Measurements from ENCODE around the gene INO80E. TPM values are rescaled to one million over a fixed set of nuclear protein-coding genes. Genes with fewer than 3 reads are reported as not detected.

INO80E gene
- total RNA-seq, 1 donor from 2014 or later = 22.6 TPM

DNA sequence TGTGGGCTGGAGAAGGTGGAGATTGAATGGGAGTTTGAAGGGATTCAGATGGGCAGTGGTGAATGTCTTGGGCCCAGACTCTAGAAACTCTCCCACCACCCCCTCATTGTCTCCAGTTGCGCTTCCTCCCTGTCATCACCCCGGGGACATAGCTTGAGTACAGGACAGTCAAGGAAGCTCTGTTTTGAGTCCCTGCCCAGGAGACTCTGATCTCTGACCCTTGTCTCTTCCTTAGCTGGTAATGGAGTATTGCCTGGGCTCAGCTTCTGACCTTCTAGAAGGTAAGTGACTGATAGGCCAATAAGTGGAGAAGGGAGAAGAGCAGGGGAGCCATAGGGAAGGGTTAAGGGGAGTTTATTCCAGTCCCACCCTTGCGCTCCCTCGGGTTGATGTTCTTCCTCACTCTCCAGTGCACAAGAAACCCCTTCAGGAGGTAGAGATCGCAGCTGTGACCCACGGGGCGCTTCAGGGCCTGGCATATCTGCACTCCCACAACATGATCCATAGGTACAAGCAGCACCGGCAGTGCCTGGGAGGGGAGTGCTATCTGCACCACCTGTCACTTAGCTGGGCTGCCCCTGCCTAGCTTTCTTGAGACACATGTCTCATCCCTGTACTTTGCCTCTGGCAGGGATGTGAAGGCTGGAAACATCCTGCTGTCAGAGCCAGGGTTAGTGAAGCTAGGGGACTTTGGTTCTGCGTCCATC is 17.3 kb upstream of the INO80E start:
- Histone ChIP-seq H3K27me3 (ENCODE audit: control insufficient read depth, insufficient read depth, low read length) (no peaks in the 10 kb centered on the region), H3K36me3 (ENCODE audit: control insufficient read depth, insufficient read depth, low read length) (peaks cover 35% of the 10 kb centered on the region), H3K4me3 (ENCODE audit: low read depth, low read length) (no peak overlapping the region)
- TF ChIP-seq, protein P1, sequence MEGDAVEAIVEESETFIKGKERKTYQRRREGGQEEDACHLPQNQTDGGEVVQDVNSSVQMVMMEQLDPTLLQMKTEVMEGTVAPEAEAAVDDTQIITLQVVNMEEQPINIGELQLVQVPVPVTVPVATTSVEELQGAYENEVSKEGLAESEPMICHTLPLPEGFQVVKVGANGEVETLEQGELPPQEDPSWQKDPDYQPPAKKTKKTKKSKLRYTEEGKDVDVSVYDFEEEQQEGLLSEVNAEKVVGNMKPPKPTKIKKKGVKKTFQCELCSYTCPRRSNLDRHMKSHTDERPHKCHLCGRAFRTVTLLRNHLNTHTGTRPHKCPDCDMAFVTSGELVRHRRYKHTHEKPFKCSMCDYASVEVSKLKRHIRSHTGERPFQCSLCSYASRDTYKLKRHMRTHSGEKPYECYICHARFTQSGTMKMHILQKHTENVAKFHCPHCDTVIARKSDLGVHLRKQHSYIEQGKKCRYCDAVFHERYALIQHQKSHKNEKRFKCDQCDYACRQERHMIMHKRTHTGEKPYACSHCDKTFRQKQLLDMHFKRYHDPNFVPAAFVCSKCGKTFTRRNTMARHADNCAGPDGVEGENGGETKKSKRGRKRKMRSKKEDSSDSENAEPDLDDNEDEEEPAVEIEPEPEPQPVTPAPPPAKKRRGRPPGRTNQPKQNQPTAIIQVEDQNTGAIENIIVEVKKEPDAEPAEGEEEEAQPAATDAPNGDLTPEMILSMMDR (IDR thresholded peaks at IDR 0.05; ENCODE audit: insufficient read depth, low read length, severe bottlenecking) = no peak
- FAIRE-seq = no peak
- no peak for DNase-seq (ENCODE audit: low read depth)

DNA sequence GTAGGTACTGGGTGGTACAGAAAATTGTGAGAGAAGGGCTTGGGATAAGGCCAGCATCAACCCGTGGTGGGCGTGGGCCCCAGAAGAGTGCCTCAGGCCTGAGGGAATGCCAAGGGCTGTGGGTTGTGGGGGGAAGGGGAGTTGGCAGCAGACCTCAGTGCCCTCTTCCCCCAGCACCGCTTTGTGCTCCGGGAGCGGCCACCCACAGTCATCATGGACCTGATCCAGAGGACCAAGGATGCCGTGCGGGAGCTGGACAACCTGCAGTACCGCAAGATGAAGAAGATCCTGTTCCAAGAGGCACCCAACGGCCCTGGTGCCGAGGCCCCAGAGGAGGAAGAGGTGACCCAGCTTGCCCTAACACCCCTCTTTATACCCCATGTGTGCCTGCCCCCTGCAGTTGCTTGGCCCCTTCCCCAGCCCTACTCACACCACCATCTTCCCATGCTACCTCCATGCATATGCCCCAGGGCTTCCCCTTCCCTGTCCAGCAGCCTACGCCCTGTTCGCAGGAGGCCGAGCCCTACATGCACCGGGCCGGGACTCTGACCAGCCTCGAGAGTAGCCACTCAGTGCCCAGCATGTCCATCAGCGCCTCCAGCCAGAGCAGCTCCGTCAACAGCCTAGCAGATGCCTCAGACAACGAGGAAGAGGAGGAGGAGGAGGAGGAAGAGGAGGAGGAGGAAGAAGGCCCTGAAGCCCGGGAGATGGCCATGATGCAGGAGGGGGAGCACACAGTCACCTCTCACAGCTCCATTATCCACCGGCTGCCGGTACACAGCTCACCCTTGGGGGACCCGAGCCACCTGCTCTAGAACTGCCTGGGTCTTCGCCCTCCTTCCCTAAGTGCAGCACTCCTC is 13.3 kb upstream of the INO80E start:
- TF ChIP-seq, protein P1 (IDR thresholded peaks at IDR 0.05; ENCODE audit: insufficient read depth, low read length, severe bottlenecking) = no peak
- no peaks in the 10 kb centered on the region for H3K27me3 ChIP-seq (ENCODE audit: control insufficient read depth, insufficient read depth, low read length)
- H3K36me3 ChIP-seq (ENCODE audit: control insufficient read depth, insufficient read depth, low read length) = peaks cover 58% of the 10 kb centered on the region
- DNase-seq (ENCODE audit: low read depth) (no peak), FAIRE-seq (no peak)
- H3K4me3 ChIP-seq (ENCODE audit: low read depth, low read length) = no peak overlapping the region

DNA sequence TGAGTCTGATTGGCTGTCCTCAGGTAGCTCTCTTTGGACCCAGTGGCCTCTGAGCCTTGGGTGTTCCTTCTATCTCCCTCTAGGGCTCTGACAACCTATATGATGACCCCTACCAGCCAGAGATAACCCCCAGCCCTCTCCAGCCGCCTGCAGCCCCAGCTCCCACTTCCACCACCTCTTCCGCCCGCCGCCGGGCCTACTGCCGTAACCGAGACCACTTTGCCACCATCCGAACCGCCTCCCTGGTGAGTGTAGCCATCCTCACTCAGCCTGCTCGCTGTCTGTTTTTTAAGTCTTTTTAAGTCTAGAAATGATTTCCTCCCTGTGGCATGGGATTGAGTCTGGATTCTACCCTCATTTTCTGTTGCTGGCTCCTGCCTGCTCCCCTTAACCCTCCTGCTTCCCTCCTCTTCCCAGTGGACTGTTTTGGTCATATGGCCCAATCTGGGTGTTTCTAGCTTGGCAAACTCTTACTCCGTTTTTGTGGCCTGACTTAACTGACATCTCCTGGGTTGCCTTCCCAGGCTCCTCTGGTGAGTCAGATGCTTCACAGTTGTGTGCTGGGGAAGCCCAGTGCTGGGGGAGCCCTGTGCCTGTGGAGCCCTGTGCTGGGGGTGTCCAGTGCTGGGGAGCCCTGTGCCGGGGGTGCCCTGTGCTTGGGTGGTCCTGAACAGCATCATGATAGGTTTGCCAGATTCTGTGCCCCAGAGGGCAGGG is 12.5 kb upstream of the INO80E start:
- TF ChIP-seq, protein P1 (IDR thresholded peaks at IDR 0.05; ENCODE audit: insufficient read depth, low read length, severe bottlenecking) = no peak
- Histone ChIP-seq H3K36me3 (ENCODE audit: control insufficient read depth, insufficient read depth, low read length) (peaks cover 54% of the 10 kb centered on the region), H3K4me3 (ENCODE audit: low read depth, low read length) (no peak overlapping the region), H3K27me3 (ENCODE audit: control insufficient read depth, insufficient read depth, low read length) (no peaks in the 10 kb centered on the region)
- FAIRE-seq = no peak
- DNase-seq (ENCODE audit: low read depth) = no peak

DNA sequence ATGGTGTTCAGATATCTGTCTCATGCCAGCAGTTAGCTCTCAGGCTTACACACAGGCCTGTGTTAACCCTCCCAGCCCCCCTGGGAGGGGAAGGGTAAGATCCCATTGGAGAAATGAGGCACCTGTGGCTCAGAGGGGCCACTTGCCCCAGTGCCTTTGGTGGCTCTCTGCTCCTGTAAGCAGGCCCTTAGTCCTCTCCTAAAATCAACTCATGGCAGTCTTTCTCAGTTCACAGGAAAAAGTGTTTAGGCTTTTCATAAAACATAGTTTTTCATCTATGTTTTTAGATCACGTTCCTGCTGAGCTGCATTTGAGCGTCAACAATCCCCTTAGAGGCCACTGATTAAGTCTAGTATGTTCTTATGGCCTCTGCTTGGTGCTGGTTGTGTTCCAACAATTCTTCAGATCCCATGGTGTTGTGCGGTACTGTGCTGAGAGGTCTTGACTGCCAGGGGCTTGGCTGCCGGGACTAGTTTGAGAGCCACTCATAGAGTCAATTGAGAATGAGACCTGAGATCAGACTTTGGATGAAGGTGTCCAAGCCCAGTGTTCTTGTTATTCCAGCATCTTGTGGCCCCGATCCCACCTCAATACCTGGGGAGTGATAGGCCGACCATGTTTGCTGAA is 11.8 kb upstream of the INO80E start:
- DNase-seq (ENCODE audit: low read depth) = no peak
- Histone ChIP-seq H3K36me3 (ENCODE audit: control insufficient read depth, insufficient read depth, low read length) (peaks cover 47% of the 10 kb centered on the region), H3K4me3 (ENCODE audit: low read depth, low read length) (no peak overlapping the region), H3K27me3 (ENCODE audit: control insufficient read depth, insufficient read depth, low read length) (no peaks in the 10 kb centered on the region)
- FAIRE-seq = no peak
- TF ChIP-seq, protein P1 (IDR thresholded peaks at IDR 0.05; ENCODE audit: insufficient read depth, low read length, severe bottlenecking) = no peak

DNA sequence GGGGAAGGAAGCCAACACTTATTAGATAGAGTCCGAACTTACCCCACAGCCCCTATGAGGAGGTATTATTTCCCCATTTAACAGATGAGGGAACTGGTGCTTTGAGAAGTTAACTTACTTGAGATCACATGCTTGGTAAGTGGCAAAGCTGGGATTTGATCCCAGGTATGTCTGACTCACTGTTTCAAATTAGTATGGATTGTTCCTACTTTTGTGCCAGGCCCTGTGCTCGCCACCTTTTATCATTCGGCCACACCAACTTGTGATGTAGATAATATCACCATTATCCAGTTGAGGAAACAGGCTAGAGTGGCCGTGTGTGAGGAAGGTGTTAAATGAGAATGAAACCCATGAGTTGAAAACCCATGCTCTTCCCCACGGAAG is 11.3 kb upstream of the INO80E start:
- TF ChIP-seq, protein P1 (IDR thresholded peaks at IDR 0.05; ENCODE audit: insufficient read depth, low read length, severe bottlenecking) = no peak
- Histone ChIP-seq H3K27me3 (ENCODE audit: control insufficient read depth, insufficient read depth, low read length) (no peaks in the 10 kb centered on the region), H3K4me3 (ENCODE audit: low read depth, low read length) (no peak overlapping the region), H3K36me3 (ENCODE audit: control insufficient read depth, insufficient read depth, low read length) (peaks cover 49% of the 10 kb centered on the region)
- no peak for DNase-seq (ENCODE audit: low read depth)
- FAIRE-seq = no peak
